Amygdala (tissue), 56 donors: ENCODE measurements around the gene DOLK.

Source experiments
- DNase-seq, 56 donors: peaks; one replicate each; lab custom pipeline; 2025; lab: John Stamatoyannopoulos, UW

The DOLK gene

DNA sequence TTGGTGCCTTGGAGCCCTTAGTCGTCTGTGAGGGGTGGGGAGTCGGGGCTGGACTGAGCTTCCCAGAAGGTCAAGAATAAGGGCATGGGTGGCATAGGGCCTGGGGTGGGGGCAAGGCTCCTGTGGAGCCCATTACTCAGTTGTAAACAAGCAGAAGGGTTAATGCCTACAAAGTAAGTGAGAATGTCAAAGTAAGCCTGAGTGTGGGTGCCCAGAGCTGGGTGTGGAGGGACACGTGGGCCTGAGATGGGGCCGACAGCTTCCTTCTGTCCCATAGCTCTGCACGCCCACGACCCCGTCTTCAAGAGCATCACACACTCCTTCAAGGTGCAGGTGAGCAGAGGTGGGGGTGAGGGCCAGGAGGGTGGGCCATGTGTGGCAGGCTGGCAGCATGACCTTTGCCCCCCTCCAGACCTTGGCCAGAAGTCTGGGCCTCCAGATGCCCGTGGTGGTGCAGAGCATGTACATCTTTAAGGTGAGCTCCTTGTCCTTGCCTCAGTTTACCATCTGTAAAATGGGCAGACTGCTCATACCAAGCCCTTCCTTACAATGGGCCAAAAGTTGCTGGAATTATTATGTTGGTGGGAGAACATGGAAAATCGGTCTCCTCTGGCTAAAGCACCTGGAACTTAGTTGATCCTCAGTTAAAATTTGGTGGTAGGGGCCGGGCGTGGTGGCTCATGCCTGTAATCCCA lies 11.1 kb downstream of the DOLK start:
- DNase-seq, result no peak

DNA sequence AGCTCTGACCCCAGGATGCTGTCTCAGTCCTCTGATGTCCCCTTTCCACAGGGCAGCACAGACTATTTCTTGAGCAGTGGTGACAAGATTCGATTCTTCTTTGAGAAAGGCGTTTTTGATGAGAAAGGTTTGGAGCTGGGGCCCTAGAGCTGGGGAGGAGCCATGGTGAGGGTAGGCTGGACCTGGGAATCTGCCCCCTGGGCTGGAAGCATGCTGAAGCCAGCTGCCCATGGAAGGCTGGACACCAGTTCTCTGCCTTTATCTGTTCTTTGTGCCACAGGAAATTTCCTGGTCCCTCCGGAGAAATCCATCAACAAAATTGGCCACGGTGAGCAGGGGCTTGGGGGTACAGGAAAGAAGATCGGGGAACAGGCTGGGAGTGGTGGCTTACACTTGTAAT lies 13.7 kb downstream of the DOLK start:
- DNase-seq, result no peak

DNA sequence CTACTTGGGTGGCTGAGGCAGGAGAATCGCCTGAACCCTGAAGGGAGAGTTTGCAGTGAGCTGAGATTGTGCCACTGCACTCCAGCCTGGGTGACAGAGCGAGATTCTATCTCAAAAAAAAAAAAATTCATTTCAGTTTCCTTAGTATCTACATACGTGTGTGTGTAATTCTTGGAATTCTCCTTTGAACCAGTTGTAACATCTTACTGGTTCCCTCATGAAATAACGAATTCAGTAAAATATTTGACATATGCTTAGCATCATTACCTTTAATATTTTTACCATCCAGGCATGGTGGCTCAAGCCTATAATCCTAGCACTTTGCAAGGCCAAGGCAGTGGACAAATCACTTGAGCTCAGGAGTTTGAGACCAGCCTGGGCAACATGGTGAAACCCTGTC lies 17.8 kb downstream of the DOLK start:
- DNase-seq, result no peak

DNA sequence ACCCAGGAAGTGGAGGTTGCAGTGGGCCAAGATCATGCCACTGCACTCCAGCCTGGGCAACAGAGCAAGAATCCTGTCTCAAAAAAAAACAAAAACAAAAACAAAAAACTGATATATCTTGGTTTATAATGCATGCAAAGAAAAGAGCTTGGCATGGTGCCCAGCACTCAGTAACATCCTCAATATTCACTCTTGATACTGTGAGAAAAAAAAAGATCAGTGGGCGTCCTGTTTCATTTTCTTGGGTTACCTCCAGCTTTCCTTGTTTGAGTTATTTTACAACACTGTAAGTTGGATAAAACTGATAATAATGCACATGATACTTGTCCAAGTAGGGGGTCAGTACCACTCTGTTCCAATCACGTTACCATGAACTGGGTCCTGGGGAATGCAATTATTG lies 18.8 kb downstream of the DOLK start:
- peak in 6 of 56 donors; percentile 7 to 76 (median 44) for DNase-seq

DNA sequence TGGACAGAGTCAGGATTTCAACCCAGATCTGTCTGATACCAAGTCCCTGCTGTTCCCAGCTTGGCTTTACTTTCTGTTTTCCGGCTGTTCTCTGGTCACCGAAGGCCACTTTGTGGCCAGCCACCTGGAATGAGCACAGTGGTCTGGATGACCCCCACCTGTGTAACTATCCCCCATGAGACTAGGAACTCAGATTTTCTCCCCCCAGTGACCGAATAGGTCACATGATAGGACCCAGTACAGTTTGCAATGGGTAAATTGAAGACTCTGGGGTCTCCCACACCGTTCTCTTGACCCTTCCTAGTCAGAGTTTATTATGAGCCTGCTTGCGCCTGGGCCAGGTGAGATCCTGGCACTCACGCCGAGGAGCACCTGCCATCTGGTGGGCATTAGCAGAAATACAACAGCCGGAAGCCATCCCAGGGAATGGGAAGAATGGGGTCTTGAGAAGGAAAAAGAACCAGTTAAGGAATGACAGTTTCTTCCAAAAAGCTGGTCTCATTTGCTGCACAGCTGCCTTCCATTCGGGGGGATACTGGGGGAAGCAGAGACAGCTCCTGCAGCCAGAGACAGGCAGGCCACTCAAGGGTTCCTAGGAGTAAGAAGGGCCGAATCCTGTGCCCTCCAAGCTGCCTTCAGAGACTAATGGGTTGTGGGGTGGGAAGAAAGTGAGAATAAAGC lies 19.5 kb downstream of the DOLK start:
- DNase-seq, result peak in 19 of 56 donors; percentile 10 to 60 (median 28)

DNA sequence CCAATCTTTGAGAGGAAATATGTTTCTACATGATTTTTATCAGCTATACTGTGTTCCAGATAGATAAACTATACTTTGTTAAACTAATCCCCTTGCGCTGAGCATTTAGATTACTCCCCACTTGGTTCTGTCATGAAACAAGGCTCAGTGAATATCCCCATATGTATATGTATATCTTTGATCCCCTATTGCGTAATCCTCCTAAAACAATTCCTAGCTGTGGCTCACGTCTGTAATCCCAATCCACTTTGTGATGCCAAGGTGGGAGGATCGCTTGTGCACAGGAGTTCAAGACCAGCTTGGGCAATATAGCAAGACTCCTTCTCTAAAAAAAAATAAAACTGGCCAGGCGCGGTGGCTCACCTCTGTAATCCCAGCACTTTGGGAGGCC lies 23.9 kb downstream of the DOLK start:
- no peak for DNase-seq

DNA sequence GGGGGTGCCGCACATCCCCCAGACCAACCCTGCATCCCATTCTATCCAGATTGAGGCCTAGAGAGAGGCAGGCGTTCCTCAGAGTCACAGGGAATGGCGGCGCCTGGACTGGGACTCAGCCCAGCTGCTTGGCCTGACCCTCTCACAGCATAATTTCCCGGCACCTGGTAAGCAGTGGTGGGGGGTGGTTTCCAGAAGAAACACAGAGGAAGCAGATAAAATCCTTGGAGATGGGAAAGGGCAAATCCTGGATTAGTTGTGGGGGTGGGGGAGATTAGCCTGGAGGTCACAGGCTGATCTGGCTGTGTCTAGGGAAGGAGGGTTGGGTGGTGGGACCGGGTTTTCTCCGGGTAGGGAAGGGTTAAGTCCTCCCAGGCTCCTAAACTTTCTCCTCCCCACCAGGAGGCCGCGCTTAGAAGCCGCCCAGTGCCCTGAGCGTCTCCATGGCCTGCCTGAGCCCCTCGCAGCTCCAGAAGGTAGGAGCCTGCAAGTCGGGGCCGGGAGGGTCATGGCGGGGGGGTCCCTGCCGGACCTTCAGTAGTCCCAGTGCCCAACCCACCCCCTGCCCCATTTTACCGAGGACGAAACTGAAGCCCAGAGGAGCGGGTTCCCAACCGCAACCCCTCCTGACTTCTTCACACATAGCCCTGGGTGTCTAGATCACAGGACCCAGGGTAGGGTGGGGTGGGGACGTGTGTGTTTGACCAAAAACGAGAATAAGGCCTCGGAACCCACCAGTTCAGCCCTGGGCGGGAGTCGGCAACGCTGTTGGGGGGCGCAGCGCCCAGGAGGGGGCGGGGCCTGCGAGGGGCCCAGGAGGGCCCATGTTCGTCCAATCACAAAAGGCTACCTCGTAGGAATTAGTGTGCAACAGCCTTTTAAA lies 25.3 kb downstream of the DOLK start:
- DNase-seq, result peak in 5 of 56 donors; percentile 19 to 45 (median 29)

DNA sequence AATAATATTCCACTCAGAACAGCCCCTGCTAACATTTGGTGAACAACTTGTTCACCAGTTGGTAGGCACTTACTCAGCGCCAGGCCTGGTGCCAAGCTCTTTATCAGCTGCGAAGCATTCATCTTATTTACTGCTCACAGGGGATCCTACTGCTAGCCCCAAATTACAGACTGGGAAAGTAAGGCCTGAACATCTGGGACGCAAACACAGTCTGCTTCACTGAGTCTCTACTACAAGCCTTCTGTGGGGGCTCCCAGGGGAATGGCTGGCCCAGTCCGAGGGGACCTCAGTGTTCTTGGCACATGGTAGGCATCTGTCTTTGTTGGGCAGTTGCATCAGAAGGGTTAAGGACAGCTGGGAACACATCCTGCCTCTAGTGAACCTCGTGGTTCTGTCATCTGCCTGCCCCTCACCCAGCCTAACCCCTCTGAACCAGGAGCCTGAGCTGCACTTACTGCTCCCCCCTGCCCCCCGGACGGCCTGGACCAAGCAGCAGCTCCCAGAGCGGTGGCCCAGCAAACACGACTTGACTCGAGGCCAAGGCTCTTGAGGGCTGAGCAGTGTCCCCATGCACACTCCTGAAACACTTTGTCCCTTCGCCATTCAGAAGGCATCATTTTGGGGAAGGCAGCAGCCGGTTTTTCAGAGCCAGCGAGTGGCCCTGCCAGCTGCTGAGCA lies 26.9 kb downstream of the DOLK start, which contains the start of gene PHYHD1:
Gene PHYHD1 (plus strand): TSS at position 602 of the 678 bp plus-strand sequence. CDS start 1,342 bp downstream, outside the sequence.
- peak in 52 of 56 donors; percentile 22 to 88 (median 68) for DNase-seq

DNA sequence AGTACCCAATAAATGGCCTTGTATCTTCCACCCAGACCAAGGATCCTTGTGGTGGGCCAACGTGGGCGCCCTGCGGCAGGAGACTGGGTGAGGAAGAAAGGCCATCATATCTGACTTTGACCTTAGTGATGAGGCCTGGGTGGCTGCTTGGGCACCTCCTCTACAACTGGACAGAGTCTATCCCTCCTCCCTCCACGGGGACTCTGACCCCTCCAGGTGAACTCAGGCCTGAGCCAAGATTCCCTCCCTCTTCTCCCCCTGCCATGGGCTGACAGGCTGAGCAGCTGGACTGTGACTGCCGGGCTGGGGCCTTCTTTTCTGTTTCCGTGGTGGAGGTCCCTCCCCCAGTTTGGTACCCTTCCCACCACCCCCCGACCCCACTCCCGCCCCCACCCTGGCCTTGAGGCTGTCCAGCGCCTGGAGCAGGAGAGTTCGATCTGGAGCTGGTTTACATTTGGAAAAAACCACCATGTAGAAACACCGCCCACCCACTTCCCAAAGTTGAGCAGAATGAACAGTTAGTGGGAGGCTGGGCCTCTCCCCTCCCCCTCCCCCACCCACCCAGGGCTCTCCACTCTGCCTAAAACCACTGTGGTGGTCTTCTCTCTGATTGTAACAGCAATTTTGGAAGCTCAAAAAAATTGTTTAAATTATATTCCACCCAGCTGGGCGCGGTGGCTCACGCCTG lies 27.9 kb downstream of the DOLK start:
- DNase-seq, result no peak

DNA sequence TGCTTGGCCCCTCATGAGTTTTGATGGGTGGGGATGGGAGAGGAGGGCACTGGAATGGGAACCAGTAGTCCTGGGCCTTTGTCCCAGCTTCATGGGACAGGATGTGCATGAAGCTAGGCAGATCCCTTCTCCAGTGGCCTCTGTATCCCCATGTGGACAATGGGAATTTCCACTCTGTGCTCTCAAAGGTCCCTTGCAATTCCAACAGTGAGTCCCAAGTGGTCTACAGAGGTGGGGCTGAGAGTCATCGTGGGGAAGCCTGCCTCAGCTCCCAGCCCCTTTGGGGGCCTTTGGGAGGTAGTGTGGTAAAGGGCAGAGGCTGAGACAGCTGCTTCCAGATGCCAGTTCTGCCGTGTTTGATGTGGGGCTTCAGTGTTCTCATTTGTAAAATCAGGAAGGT lies 28.5 kb downstream of the DOLK start:
- DNase-seq, result no peak

DNA sequence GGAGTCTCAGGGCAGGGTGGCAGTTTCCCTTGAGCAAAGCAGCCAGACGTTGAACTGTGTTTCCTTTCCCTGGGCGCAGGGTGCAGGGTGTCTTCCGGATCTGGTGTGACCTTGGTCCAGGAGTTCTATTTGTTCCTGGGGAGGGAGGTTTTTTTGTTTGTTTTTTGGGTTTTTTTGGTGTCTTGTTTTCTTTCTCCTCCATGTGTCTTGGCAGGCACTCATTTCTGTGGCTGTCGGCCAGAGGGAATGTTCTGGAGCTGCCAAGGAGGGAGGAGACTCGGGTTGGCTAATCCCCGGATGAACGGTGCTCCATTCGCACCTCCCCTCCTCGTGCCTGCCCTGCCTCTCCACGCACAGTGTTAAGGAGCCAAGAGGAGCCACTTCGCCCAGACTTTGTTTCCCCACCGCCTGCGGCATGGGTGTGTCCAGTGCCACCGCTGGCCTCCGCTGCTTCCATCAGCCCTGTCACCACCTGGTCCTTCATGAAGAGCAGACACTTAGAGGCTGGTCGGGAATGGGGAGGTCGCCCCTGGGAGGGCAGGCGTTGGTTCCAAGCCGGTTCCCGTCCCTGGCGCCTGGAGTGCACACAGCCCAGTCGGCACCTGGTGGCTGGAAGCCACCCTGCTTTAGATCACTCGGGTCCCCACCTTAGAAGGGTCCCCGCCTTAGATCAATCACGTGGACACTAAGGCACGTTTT lies 30.1 kb downstream of the DOLK start:
- peak in 43 of 56 donors; percentile 23 to 82 (median 53) for DNase-seq

DNA sequence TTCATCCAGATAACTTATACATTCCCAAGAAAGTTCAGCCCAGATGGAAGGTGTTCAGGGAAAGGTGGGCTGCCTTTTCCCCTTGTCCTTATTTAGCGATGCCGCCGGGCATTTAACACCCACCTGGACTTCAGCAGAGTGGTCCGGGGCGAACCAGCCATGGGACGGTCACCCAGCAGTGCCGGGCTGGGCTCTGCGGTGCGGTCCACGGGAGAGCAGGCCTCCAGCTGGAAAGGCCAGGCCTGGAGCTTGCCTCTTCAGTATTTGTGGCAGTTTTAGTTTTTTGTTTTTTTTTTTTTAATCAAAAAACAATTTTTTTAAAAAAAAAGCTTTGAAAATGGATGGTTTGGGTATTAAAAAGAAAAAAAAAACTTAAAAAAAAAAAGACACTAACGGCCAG lies 30.7 kb downstream of the DOLK start:
- no peak for DNase-seq

DNA sequence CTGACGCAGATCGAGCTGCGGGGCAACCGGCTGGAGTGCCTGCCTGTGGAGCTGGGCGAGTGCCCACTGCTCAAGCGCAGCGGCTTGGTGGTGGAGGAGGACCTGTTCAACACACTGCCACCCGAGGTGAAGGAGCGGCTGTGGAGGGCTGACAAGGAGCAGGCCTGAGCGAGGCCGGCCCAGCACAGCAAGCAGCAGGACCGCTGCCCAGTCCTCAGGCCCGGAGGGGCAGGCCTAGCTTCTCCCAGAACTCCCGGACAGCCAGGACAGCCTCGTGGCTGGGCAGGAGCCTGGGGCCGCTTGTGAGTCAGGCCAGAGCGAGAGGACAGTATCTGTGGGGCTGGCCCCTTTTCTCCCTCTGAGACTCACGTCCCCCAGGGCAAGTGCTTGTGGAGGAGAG lies 31.2 kb downstream of the DOLK start:
- DNase-seq, result peak in 7 of 56 donors; percentile 9 to 55 (median 34)

DNA sequence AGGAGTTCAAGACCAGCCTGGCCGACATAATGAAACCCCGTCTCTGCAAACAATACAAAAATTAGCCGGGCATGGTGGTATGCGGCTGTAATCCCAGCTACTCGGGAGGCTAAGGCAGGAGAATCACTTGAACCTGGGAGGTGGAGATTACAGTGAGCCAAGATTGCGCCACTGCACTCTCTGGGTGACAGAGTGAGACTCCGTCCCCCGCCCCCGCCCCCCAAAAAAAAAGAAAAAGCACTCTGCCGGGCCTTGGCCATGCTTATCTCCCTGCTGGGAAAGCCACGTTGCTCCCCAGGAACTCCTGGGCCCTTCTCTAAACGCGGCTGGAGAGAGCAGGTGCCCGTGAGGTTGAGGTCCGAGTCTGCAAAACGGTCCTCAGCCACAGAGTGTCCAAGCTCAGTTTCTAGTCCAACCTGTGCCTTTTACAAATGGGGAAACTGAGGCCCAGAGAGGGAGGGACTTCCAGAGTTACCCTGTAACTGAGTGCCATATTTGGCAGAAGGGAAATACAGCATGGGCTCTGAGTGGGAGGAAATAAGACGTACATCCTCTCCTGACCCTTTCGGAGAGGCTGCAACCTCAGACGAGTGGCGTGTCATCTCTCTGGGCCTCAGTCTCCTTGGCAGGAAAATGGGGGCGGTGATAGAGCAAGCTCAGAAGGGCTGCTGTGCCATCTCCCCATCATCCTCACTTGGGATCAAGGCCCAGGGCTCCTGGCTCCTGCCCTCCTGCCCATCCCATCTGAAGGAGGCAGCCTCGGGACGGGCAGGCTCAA lies 33.2 kb downstream of the DOLK start:
- DNase-seq, result no peak

DNA sequence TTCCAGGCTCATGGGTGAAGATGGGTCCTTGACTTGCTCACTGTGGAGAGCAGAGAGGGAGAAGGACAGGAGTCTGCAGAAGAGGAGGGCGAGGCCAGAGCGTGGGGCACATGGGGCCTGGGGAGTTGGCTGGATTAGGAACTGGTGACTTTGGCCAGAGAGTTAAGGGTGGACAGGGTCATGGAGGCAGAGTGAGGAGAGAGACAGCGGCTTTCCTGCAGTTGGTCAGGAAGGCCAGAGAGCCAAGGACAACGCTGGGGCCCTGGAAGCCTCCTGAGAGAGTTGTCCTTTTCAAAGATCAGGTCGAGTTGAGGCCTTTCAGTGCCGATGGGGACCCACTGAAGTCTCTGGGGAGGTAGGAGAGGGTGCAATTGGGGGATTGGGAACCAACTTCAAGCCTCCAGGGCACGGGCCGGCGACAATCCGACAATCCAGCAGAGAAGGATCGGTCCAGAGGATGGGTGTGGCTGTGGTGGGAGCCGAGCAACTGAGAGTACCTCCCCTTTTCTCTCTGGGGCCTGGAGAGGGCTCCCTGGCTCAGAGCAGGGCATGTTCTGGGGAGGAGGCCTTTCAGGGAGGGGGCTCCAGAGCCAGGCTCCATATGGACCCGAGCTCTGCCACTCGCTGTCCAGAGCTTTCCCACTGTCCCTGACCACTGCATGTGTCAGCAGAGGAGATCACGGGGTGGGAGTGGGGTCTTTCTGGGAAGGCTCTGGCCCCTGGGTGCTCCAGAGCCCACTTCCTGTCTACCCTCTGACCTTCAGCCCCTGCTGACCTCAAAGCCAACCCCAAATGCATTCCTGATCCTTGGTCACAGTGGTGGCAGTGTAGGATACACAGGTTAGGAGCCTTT lies 34.1 kb downstream of the DOLK start:
- no peak for DNase-seq

DNA sequence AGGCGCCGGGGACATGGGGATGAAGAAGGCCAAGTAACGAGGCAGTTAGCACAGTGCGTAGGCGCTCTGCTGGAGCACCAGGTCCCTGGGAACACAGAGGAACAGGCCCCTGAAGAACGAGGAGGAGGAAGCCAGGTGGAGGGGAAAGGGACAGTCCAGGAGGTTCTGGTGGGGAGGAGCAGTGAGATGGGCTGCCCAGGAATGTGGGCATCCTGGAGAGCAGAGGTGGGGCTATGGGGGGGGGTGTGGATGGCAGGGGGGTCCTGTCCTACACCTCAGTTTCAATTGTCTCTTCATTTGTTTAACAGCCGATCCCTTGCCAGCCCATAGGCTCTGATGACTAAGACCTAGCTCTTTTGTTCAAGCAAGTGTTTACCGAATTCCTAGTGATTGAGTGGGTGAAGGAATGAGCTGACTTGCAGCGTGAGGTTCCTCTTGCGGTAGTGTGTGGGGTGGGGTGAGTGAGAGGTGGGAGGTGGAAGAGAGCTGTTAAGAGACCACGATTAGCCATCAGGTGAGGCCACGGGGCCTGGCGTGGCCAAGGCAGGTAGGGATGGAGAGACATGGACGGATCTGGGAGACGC lies 35.0 kb downstream of the DOLK start:
- no peak for DNase-seq

DNA sequence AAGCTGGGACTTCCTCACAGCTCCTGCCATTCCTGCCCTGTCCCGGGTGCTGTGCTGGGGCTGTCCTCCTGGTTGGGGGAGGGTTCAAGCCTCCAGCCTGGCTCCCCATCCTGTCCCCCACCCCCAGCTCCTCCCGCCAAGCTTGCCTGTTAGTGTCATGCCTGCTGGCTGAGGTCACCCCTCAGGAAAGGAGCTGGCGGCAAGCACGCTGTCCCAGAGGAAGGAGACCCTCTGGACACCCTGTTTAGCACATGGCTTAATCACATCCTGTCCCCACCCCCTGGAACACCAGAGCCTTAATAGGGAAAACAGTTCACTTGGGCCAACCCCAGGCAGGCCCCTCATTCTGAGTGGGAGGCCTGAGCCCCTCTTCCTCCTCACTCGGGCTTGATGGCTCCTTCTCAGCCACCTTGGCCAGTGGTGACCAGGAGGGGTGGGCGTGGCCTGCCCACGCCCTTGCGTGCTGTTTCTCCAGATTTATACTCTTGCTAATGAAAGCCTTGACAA lies 35.8 kb downstream of the DOLK start:
- DNase-seq, result peak in 3 of 56 donors; percentile 16 to 27 (median 25)
